Choroid plexus epithelial cell (primary cell): ENCODE data around the gene NCAPG2.

ENCODE experiments used
- DNase-seq: peaks from one replicate; pipeline ENCODE4 v3.0.0-alpha.2; 2010; ENCODE audit warnings: low read depth
- H3K4me3 ChIP-seq: 2 replicates; pipeline ENCODE4 v1.5.1; 2011; ENCODE audit warnings: low read depth, mild to moderate bottlenecking, control low read depth, low read length, moderate library complexity
- CTCF ChIP-seq: conservative IDR thresholded peaks from 2 replicates; pipeline ENCODE4 v1.5.1; 2011; ENCODE audit warnings: low read depth, mild to moderate bottlenecking, control low read depth, inconsistent platforms, low read length, moderate library complexity

The NCAPG2 gene

GRCh38 chr7:158587162-158588084, 117.2 kb downstream of the NCAPG2 start, which contains the start of gene PTPRN2:
PTPRN2 (minus strand) TSS chr7:158587823.
- no peak for TF ChIP-seq CTCF
- H3K4me3 ChIP-seq: peak within 1 kb of the TSS; percentile 44
- DNase-seq: peak; percentile 67

GRCh38 chr7:158586499-158587161, 118.0 kb downstream of the NCAPG2 start:
- no peak for DNase-seq

GRCh38 chr7:158585721-158586498, 118.7 kb downstream of the NCAPG2 start:
- no peak for DNase-seq
- no peak overlapping the region for H3K4me3 ChIP-seq
- TF ChIP-seq CTCF: no peak

More at GRCh38 chr7:158586499-158587161, 118.0 kb downstream of the NCAPG2 start:
- no peak overlapping the region for H3K4me3 ChIP-seq
- no peak for TF ChIP-seq CTCF

- H3K4me3 ChIP-seq: no peak overlapping the region
- no peak for TF ChIP-seq CTCF
- no peak for DNase-seq
Observed at GRCh38 chr7:158584407-158584806, 120.2 kb downstream of the NCAPG2 start.

- TF ChIP-seq CTCF: no peak
- H3K4me3 ChIP-seq: no peak overlapping the region
- no peak for DNase-seq
Observed at GRCh38 chr7:158583810-158584209, 120.8 kb downstream of the NCAPG2 start.

GRCh38 chr7:158583143-158583542, 121.5 kb downstream of the NCAPG2 start:
- no peak overlapping the region for H3K4me3 ChIP-seq
- no peak for DNase-seq
- no peak for TF ChIP-seq CTCF
